HepG2 (cell line): Measurements from ENCODE around the gene GGA1. TPM values are rescaled to one million over a fixed set of nuclear protein-coding genes. Genes with fewer than 3 reads are reported as not detected.

Experiments used
- ATF1 ChIP-seq: IDR thresholded peaks from 2 replicates; pipeline ENCODE4 v1.6.1; 2016; ENCODE audit warnings: mild to moderate bottlenecking, control low read depth
- BCL6 ChIP-seq: IDR thresholded peaks from 2 replicates; pipeline ENCODE4 v1.6.1; 2016; ENCODE audit warnings: missing genetic modification reagents, missing compliant biosample characterization
- CBFB ChIP-seq: sonication (generic); formaldehyde crosslinking; IDR thresholded peaks from 2 replicates; pipeline ENCODE4 v1.4.0; 2020; ENCODE audit warnings: missing genetic modification reagents
- ELF4 ChIP-seq: sonication (generic); formaldehyde crosslinking; IDR thresholded peaks from 2 replicates; pipeline ENCODE4 v1.5.0; 2020; ENCODE audit warnings: missing genetic modification reagents, mild to moderate bottlenecking, moderate library complexity, borderline replicate concordance
- FIP1L1 ChIP-seq: fragments of 200-400 bp; formaldehyde crosslinking; IDR thresholded peaks from 2 replicates; pipeline ENCODE4 v1.6.1; 2018; ENCODE audit warnings: low read depth, mild to moderate bottlenecking, low read length, moderate library complexity, borderline replicate concordance; ENCODE audit not compliant: insufficient read depth
- GZF1 ChIP-seq: sonication (generic); formaldehyde crosslinking; IDR thresholded peaks from 2 replicates; pipeline ENCODE4 v1.5.1; 2020; ENCODE audit warnings: mild to moderate bottlenecking, missing genetic modification reagents
- HNRNPLL ChIP-seq: fragments of 200-400 bp; formaldehyde crosslinking; IDR thresholded peaks from 2 replicates; pipeline ENCODE4 v1.6.1; 2017; ENCODE audit warnings: mild to moderate bottlenecking, low read depth, low read length; ENCODE audit not compliant: poor library complexity, severe bottlenecking
- IRX3 ChIP-seq: sonication (generic); formaldehyde crosslinking; IDR thresholded peaks from 2 replicates; pipeline ENCODE4 v1.8.1; 2023; ENCODE audit warnings: mild to moderate bottlenecking, low read depth, missing genetic modification reagents, borderline replicate concordance
- KLF11 ChIP-seq: IDR thresholded peaks from 2 replicates; pipeline ENCODE4 v1.6.1; 2016; ENCODE audit warnings: missing compliant biosample characterization
- MEF2D ChIP-seq: sonication (generic); formaldehyde crosslinking; IDR thresholded peaks from 2 replicates; pipeline ENCODE4 v1.5.1; 2020; ENCODE audit warnings: mild to moderate bottlenecking, missing genetic modification reagents
- MEIS1 ChIP-seq: sonication (generic); formaldehyde crosslinking; IDR thresholded peaks from 2 replicates; pipeline ENCODE4 v1.9.0; 2021; ENCODE audit warnings: mild to moderate bottlenecking, missing genetic modification reagents, moderate library complexity, borderline replicate concordance
- NFKB2 ChIP-seq: sonication (generic); formaldehyde crosslinking; IDR thresholded peaks from 2 replicates; pipeline ENCODE4 v1.4.0; 2020; ENCODE audit warnings: missing genetic modification reagents, borderline replicate concordance
- SAP130 ChIP-seq: IDR thresholded peaks from 2 replicates; pipeline ENCODE4 v1.6.1; 2016; ENCODE audit warnings: low read depth
- TARDBP ChIP-seq: sonication (generic); formaldehyde crosslinking; IDR thresholded peaks from 2 replicates; pipeline ENCODE4 v1.8.0; 2022; ENCODE audit warnings: mild to moderate bottlenecking, missing genetic modification reagents
- U2AF2 ChIP-seq: fragments of 200-400 bp; formaldehyde crosslinking; IDR thresholded peaks from 2 replicates; pipeline ENCODE4 v1.6.1; 2017; ENCODE audit warnings: low read depth, mild to moderate bottlenecking, low read length
- ZFP82 ChIP-seq: sonication (generic); formaldehyde crosslinking; IDR thresholded peaks from 2 replicates; pipeline ENCODE4 v1.5.1; 2020; ENCODE audit warnings: mild to moderate bottlenecking, missing genetic modification reagents, borderline replicate concordance
- ZNF256 ChIP-seq: sonication (generic); formaldehyde crosslinking; conservative IDR thresholded peaks from 2 replicates; pipeline ENCODE4 v1.4.0; 2020; ENCODE audit warnings: missing genetic modification reagents
- ZNF282 ChIP-seq: fragments of 450-650 bp; IDR thresholded peaks from 2 replicates; pipeline ENCODE4 v1.6.1; 2018; ENCODE audit not compliant: partially characterized antibody
- ZNF383 ChIP-seq: sonication (generic); formaldehyde crosslinking; IDR thresholded peaks from 2 replicates; pipeline ENCODE4 v1.4.0; 2020; ENCODE audit warnings: missing genetic modification reagents, mild to moderate bottlenecking, borderline replicate concordance
- ZNF598 ChIP-seq: sonication (generic); formaldehyde crosslinking; IDR thresholded peaks from 2 replicates; pipeline ENCODE4 v1.5.1; 2020; ENCODE audit warnings: mild to moderate bottlenecking, missing genetic modification reagents, borderline replicate concordance
- ZNF619 ChIP-seq: sonication (generic); formaldehyde crosslinking; IDR thresholded peaks from 2 replicates; pipeline ENCODE4 v1.4.0; 2020; ENCODE audit warnings: mild to moderate bottlenecking, missing genetic modification reagents
- ZNF646 ChIP-seq: sonication (generic); formaldehyde crosslinking; IDR thresholded peaks from 2 replicates; pipeline ENCODE4 v1.9.0; 2021; ENCODE audit warnings: mild to moderate bottlenecking, missing genetic modification reagents
- ZNF83 ChIP-seq: sonication (generic); formaldehyde crosslinking; IDR thresholded peaks from 2 replicates; pipeline ENCODE4 v1.4.0; 2020; ENCODE audit warnings: missing genetic modification reagents, mild to moderate bottlenecking, borderline replicate concordance
- ZSCAN22 ChIP-seq: sonication (generic); formaldehyde crosslinking; IDR thresholded peaks from 2 replicates; pipeline ENCODE4 v1.4.0; 2020; ENCODE audit warnings: mild to moderate bottlenecking, missing genetic modification reagents
- polyA plus RNA-seq, 8 experiments: library from polyadenylated mRNA; depleted of rRNA in 3 of 8; stranded (reverse) in 7 of 8; unstranded in 1 of 8; fragments of >200 nt; fragmentation: Illumina TruSeq in 4 of 8; extraction: Trizol in 4 of 8; gene quantifications; 2 replicates each; pipeline versions ENCODE4 v1.2.1 to v1.2.3, GENCODE V29; 2011 to 2016; ENCODE audit warnings: low read depth in 4 of 8, missing spikeins in 1 of 8, mixed read lengths in 1 of 8; ENCODE audit not compliant: insufficient read depth in 1 of 8
- total RNA-seq, 5 experiments: library from RNA; depleted of rRNA; stranded (reverse); fragments of >200 nt; fragmentation: Illumina TruSeq; extraction: Trizol; gene quantifications; 2 replicates each; pipeline ENCODE4 v1.2.3, GENCODE V29; 2016; ENCODE audit warnings: low read depth in 1 of 5

The GGA1 gene
- total and polyA plus RNA-seq, 2 of the 13 experiments (the other 11 are each of a cell fraction or from before 2014, with no cell fraction given): 29.1 to 87.2 TPM

- TF ChIP-seq ZNF383 (CRISPR knock-in tag): no peak
- no peak for TF ChIP-seq ZSCAN22
- peak; percentile 39; the same call in 1 of the 2 replicates for TF ChIP-seq ATF1
- TF ChIP-seq ZNF83 (CRISPR knock-in tag): no peak
- TF ChIP-seq MEIS1 (CRISPR knock-in tag): no peak
- peak; percentile 50 for TF ChIP-seq HNRNPLL
- peak; percentile 66 for TF ChIP-seq SAP130 (CRISPR knock-in tag)
- no peak for TF ChIP-seq ZNF598 (CRISPR knock-in tag)
- TF ChIP-seq ZNF646 (CRISPR knock-in tag): no peak
- no peak for TF ChIP-seq IRX3 (CRISPR knock-in tag)
- no peak for TF ChIP-seq ZNF256 (CRISPR knock-in tag)
- TF ChIP-seq KLF11 (CRISPR knock-in tag): 0 out of 2 replicates have a peak, but pooled peaks have one; percentile 27
- TF ChIP-seq FIP1L1: no peak
- TF ChIP-seq MEF2D: no peak
- TF ChIP-seq ELF4 (CRISPR knock-in tag): no peak
- no peak for TF ChIP-seq BCL6 (CRISPR knock-in tag)
- no peak for TF ChIP-seq GZF1 (CRISPR knock-in tag)
- TF ChIP-seq ZNF282: no peak
- TF ChIP-seq ZNF619 (CRISPR knock-in tag): no peak
- 0 out of 2 replicates have a peak, but pooled peaks have one; percentile 44 for TF ChIP-seq CBFB
- TF ChIP-seq NFKB2 (CRISPR knock-in tag): peak; percentile 56; the same call in 1 of the 2 replicates
- 0 out of 2 replicates have a peak, but pooled peaks have one; percentile 38 for TF ChIP-seq TARDBP
- no peak for TF ChIP-seq U2AF2
- TF ChIP-seq ZFP82: no peak
Measured at GRCh38 chr22:37607010-37607934, 1.4 kb upstream of the GGA1 start (continued).
